IPS-18c (cell line): Measurements from ENCODE around the gene EIF3M.
A peak's percentile ranks its signal among the peaks of the same experiment; 100 is the strongest.
"Not testable (repeated sequence)": the region's sequence is repeated elsewhere in the genome, so short reads cannot be mapped to it uniquely, and the experiment has no call there.

Experiments
- H3K4me3 ChIP-seq: 2 replicates; pipeline ENCODE4 v1.7.0; 2013; ENCODE audit warnings: low read depth, mild to moderate bottlenecking, low read length, moderate library complexity; ENCODE audit not compliant: insufficient read depth
- H3K9me3 ChIP-seq: one replicate; pipeline ENCODE4 v1.6.1; 2013; ENCODE audit warnings: mild to moderate bottlenecking, low read length, moderate library complexity; ENCODE audit not compliant: control insufficient read depth, insufficient read depth

Gene EIF3M

DNA sequence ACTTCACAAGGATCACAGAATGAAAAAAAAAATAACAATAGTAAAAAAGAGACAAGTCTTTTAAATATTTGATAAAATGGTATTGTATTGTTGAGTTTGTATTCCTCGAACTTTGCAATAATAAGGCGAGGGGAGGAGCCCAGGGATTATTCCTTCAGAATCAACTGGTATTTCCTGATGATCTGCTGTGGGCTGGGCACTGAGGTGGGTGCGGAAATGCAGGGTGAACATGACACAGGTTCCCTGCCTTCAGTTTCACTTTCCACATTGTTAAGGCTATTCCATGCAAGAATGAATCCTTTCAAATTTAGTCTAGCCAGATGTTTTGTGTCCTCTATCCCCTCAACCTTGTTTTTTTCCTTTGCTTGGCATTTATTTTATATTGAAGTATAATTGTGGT lies 2.1 kb upstream of the EIF3M start:
- Histone ChIP-seq H3K9me3 (no peaks in the 10 kb centered on the region), H3K4me3 (no peak overlapping the region)

DNA sequence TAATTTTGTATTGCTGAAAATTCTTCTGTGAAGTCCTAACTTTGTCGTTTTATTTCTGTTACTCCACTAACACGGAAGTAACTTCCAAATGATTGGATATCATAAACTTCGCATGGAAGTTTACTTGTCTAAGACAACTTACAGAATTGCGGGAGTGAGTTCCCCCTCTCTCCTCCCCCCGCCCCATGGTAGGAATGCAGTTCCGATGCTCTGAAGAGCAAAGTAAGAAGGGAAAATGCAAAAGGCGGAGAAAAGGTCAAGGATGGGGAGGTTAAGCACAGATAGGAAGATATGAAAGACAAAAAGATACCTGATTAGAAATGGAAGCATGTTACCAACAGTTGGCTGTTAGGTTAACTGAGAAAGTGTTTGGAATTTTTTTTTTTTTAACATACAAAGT lies 1.3 kb downstream of the EIF3M start:
- Histone ChIP-seq H3K4me3 (peak overlapping the region; percentile 98), H3K9me3 (no peaks in the 10 kb centered on the region)

DNA sequence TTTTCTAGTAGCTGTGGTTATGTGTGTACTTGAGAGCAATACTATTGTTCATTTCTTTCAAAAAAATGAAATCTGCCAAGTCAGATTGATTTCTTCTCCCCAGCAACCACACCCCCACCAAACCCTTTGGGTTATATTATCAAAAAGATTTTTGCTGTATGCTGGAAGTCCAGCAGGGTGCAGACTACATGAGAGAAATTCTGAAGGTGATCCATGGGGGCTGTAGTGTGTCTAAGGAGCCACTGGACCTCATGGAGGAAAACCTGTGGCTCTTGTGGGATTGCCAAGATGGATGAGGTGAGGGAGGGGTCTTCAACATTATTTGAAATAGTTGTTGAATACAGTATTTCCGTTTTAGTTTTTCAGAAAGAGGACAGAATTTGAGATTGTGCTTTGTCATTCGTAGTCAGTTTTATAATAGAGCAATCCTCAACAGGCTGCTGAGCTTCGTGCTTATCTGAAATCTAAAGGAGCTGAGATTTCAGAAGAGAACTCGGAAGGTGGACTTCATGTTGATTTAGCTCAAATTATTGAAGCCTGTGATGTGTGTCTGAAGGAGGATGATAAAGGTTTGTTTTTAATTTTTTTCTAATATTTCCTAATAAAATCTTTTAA lies 3.1 kb downstream of the EIF3M start:
- Histone ChIP-seq H3K9me3 (no peaks in the 10 kb centered on the region), H3K4me3 (no peak overlapping the region)

DNA sequence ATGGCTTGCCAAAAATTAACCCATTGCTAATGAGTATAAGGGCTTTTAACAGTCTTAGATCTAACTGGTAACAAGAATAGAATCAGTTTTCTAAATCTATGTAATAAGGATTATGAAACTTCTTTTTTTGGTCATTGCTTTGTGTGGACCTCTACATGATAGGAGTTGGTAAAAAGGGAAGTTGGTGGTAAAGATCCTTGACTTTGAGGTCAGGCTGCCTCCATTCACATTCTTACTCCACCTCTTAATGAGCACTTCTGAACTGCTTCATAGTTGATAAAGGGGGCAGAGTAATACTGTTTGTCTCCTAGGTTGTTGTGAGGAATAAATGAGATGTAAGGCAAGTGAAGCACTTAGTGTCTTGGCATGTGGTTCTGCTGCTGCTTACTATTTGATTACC lies 10.6 kb downstream of the EIF3M start:
- no peaks in the 10 kb centered on the region for H3K9me3 ChIP-seq

DNA sequence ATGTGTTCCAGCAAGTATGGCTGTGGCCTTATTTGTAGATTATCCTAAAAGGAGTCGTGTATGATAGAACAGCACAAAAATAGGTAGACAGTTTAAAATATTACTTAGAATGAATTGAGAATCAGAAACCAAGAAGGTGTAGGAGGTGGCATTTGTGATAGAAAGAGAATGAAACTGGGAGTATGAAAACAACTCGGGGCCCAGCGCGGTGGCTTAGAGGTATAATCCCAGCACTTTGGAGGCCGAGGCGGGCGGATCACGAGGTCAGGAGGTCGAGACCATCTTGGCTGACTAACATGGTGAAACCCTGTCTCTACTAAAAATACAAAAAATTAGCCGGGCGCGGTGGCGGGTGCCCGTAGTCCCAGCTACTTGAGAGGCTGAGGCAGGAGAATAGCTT lies 12.5 kb downstream of the EIF3M start:
- H3K4me3 ChIP-seq, H3K9me3 ChIP-seq: not testable (repeated sequence)

More for the DNA sequence above, 10.6 kb downstream of the EIF3M start:
- no peak overlapping the region for H3K4me3 ChIP-seq

DNA sequence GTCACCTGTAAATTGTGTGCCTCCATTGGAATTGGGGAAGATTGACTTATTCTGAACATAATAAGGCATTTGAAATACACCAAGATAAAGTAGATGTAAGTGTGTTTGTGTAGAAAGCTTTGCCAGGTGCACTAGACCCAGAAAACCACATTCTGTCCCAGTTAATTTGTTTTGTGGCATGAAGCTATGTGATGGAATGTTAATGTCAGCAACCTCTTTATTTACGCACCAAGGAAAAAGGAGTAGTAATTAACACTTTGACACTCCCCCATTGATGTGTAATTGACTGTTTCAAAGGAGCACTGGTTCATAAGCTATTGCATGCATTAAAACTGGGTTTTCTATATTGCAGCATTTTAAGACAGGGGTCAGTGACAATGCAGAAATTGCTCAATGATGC lies 14.3 kb downstream of the EIF3M start:
- H3K9me3 ChIP-seq, result no peaks in the 10 kb centered on the region
- no peak overlapping the region for H3K4me3 ChIP-seq

DNA sequence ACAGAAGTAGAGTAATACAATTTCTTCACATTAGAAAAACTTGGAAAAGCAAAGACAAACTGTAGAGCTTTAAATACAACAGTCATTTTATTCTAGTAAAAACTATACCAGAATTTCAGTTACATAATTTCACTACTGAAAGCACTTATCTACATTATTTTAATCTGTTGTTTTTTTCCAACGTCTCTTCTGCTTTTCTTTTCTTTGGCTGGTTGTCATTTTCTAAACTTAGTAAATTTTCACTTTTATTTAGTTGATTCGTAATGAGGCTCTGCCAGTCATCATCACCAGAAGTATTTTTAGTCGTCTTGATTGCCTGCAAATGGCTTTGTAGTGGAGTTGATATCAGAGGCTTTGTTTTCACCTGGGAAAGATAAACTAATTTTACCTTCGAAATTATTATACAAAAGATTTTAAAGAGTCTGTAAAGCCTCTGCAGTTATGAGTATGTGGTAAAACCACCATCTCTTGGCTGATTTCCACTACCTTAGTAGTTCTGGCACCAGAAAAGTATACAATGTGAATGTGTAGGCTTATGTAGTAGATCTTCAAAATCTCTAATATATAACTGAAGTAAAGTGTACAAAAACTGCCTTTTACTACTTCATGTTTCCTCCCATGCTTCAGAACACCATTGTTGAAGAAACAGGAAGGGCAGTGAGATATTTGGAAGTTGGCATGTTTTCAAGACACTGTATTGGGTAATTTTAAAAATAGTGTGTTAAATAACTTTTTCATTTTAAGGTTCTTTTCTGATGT lies 19.2 kb downstream of the EIF3M start:
- H3K9me3 ChIP-seq, result no peaks in the 10 kb centered on the region
- H3K4me3 ChIP-seq, result no peak overlapping the region

DNA sequence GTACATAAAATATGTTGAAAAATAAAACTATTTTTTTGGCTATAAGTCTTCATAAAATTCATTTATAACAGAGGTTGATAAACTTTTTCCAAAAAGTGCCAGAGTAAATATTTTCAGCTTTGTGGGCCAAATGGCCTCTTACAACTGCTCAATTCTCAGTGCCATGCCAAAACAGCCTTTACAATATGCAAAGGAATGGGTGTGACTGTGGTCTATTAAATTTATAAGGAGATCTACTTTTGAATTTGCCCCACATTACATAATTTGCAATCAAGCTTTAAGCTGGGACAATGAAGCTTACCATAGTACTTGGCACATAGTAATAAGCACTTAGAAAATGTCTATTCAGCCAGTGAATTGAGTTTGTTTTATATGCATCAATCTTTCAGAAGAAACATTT lies 22.6 kb downstream of the EIF3M start:
- Histone ChIP-seq H3K4me3 (no peak overlapping the region), H3K9me3 (peaks cover 5% of the 10 kb centered on the region)

DNA sequence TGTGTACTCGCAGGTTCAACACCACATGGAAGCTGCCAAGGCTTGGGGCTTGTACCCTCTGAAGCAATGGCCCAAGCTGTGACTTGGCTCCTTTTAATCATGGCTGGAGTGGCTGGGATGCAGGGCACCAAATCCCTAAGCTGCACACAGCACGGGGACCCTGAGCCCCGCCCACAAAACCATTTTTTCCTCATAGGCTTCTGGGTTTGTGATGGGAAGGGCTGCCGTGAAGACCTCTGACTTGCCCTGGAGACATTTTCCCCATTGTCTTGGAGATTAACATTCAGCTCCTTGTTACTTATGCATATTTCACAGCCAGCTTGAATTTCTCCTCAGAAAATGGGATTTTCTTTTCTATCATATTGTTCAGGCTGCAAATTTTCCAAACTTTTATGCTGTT lies 25.2 kb downstream of the EIF3M start:
- not testable (repeated sequence) for H3K4me3 ChIP-seq, H3K9me3 ChIP-seq

DNA sequence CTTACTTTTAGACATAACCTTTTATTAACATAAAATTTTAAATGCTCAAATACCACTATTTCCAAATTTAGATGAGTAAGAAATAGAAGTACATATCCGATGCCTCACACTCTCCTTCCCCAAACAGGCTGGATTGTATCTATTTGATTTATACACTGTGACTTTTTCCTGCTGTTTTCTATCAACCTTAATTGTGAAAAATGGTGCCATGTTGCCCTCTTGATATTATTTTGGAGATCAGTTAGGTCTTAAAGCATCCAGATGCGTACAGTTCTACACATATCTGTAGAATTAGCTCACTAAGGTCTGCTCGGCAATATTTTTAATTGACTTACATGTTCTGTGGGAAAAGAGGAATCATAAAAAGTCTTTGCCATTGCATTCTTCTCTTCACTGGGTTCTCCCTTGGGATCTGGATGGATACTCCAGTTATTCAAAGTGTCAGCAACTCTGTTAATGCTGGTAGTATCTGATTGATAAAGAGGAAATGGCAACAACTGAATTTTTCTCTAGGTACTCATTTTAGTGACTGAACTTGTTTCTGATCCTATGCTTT lies 27.2 kb downstream of the EIF3M start:
- Histone ChIP-seq H3K4me3 (no peak overlapping the region), H3K9me3 (peaks cover 5% of the 10 kb centered on the region)

DNA sequence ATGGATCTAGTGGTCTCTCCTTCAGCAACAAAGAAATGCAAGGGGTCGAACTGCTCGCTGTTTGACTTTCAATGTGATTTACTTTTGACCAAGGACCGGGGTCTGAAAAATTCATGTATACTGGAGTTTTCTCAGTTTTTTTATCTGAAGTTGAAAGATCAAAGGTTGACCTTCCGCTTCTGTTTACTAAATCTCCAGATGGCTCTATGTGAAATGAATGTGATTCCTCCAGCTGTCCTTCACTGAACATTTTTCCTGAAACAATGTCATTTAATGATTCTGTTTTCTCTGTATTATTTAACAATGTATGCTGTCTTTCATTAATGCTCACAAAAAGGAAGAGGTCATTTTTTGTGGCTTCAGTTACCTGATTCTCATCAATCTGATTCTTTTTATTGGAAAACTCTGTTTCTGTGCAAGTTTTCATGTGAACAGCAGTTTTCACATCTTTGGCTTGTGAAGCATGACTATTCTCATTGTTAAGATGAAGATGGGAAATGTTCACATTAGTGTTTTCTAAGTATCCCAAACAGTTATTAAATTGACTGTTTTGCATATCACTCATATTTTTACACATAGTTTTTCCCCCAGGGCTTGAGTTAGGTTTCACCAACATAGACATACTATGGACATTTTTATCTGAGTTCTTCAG lies 30.0 kb downstream of the EIF3M start:
- H3K9me3 ChIP-seq, result no peaks in the 10 kb centered on the region
- H3K4me3 ChIP-seq, result no peak overlapping the region

DNA sequence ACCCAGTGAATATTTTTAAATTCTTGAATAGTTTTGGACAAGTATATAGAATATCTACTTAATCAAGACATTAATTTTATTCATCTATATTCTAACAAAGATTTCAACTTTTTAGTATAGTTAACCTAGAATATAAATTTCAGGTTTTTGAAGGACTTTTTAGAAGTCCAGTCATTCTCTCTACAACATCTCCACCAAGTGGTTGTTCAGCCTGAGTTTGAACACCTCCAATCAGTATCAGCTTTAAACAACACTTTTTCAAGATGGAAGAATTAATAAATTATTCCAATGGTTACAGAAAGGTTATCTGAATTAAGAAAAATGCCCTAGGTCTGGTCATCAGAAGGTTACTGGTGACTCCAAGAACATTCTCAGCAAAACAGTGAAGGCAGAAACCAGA lies 31.8 kb downstream of the EIF3M start:
- H3K9me3 ChIP-seq, result no peaks in the 10 kb centered on the region

DNA sequence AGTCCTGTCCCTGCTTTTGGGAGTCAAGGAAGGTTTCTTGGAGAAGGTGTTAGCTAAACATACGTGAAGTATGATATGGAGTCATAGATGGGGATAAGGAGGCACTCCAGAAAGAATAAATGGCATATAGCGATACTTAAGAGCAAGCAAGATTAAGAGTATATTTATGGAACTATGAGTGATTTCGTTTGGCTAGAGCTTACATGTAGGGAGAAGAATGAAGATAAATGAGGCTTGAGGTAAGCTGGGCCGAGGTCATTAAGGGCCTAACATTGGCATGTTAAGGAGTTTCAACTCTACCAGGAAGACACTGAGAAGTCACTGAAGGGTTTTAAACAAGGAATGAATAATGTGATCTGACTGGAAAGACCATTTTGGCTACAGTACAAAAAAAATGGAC lies 33.3 kb downstream of the EIF3M start:
- Histone ChIP-seq H3K9me3 (no peaks in the 10 kb centered on the region), H3K4me3 (no peak overlapping the region)

More for the DNA sequence above, 31.8 kb downstream of the EIF3M start:
- no peak overlapping the region for H3K4me3 ChIP-seq

DNA sequence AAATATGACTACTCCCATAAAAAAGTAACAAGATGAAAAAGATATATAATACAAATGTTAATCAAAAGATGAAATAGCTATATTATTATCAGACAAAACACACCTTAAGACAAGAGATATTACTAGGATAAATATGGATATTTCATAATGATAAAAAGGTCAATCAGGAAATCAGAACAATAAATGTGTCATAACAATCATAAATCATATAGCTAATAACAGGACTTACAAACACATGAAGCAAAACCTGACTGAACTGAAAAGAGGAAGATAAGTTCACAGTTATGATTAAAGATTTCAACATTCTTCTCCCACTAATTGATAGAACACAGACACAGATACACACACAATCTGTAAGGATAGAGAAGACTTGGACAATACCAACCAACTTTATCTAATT lies 47.2 kb downstream of the EIF3M start:
- Histone ChIP-seq H3K9me3 (no peaks in the 10 kb centered on the region), H3K4me3 (no peak overlapping the region)

DNA sequence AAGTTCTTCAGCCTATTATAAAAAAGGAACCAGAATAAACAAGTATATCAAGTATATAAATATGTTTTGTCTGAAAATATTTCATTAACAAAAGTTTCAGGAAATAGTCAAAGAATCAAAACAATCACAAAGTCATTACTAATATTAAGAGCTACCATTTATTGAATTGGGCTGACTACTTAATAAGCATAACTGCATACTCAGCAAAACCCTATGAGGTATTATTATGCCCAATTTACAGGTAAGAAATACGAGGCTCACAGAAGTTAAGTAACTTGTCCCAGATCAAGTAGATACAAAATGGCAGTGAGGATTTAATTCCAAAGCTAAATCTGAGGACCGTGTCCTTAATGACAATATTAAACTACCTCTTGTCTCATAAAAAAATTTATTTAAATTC lies 52.2 kb downstream of the EIF3M start:
- Histone ChIP-seq H3K4me3 (no peak overlapping the region), H3K9me3 (no peaks in the 10 kb centered on the region)

DNA sequence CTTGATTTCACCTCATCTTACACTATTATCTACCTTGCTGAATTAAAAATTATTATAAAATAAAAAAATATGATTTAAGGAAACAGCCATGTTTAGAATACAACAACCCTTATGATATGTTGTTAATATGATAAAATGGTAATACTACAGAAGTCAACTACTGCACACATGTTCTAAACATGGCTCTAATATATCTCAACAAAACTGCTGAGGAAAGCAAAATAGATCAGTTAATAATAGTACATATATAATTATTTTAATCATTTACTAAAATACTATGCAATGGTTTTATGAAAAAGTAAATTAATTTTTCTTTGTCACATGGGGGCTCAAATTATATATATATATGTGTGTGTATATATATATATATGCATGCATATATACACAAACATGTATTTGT lies 57.7 kb downstream of the EIF3M start:
- no peaks in the 10 kb centered on the region for H3K9me3 ChIP-seq

DNA sequence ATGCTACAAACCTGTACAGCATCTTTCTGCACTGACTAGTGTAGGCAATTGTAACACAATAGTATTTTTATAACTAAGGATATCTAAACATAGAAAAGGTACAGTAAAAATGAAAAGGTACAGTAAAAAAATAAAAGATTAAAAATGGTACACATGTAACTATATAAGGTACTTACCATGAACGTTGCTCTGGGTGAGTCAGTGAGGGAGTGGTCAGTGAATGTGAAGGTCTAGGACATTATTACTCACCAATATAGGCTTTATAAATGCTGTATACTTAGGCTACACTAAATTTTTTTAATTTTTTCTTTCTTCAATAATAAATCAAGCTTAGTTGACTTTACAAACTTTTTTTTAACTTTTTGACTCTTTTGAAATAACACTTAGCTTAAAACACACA lies 59.9 kb downstream of the EIF3M start:
- H3K4me3 ChIP-seq, result no peak overlapping the region
- H3K9me3 ChIP-seq, result no peaks in the 10 kb centered on the region

More for the DNA sequence above, 57.7 kb downstream of the EIF3M start:
- H3K4me3 ChIP-seq, result no peak overlapping the region
